Fibroblast of lung (primary cell): ENCODE measurements around the gene DISP3. TPM values are rescaled to one million over a fixed set of nuclear protein-coding genes. Genes with fewer than 3 reads are reported as not detected.

Experiments used
- DNase-seq, 2 donors: peaks; one replicate each; pipeline versions ENCODE4 v3.0.0 to v3.0.0-alpha.2; 2010; ENCODE audit warnings: low read depth in 2 of 2
- H2AFZ ChIP-seq: 2 replicates; pipeline ENCODE4 v1.5.1; 2012; ENCODE audit warnings: low read length, control low read depth, inconsistent platforms
- H3K27ac ChIP-seq: 2 replicates; pipeline ENCODE4 v1.5.1; 2011; ENCODE audit warnings: low read length, control low read depth; ENCODE audit not compliant: insufficient read depth
- H3K27me3 ChIP-seq: 2 replicates; pipeline ENCODE4 v1.5.1; 2011; ENCODE audit warnings: mild to moderate bottlenecking, low read length; ENCODE audit not compliant: control insufficient read depth, insufficient read depth
- H3K36me3 ChIP-seq: 2 replicates; pipeline ENCODE4 v1.5.1; 2011; ENCODE audit warnings: low read length; ENCODE audit not compliant: control insufficient read depth, insufficient read depth
- H3K4me1 ChIP-seq: 2 replicates; pipeline ENCODE4 v1.5.1; 2011; ENCODE audit warnings: low read length; ENCODE audit not compliant: control insufficient read depth, insufficient read depth; ENCODE audit errors: extremely low read depth
- H3K4me2 ChIP-seq: 2 replicates; pipeline ENCODE4 v1.5.1; 2011; ENCODE audit warnings: low read length, control low read depth; ENCODE audit not compliant: insufficient read depth; ENCODE audit errors: extremely low read depth
- H3K4me3 ChIP-seq, 4 experiments: fragments of 200-600 bp in 1 of 4; sonication (generic) in 1 of 4; replicated peaks in 1 of 4; 2 replicates each; pipeline ENCODE4 v1.5.1; 2011 to 2016; ENCODE audit warnings: low read length in 4 of 4, low read depth in 3 of 4, mild to moderate bottlenecking in 3 of 4, control low read depth in 2 of 4, inconsistent platforms in 1 of 4, mixed read lengths in 1 of 4; ENCODE audit not compliant: insufficient read depth in 1 of 4; ENCODE audit errors: control extremely low read depth in 1 of 4
- H3K79me2 ChIP-seq: 2 replicates; pipeline ENCODE4 v1.5.1; 2012; ENCODE audit warnings: mild to moderate bottlenecking, low read length, inconsistent platforms; ENCODE audit not compliant: control insufficient read depth, insufficient read depth
- H3K9ac ChIP-seq: 2 replicates; pipeline ENCODE4 v1.5.1; 2011; ENCODE audit warnings: mild to moderate bottlenecking, low read length, control low read depth; ENCODE audit not compliant: insufficient read depth
- H3K9me3 ChIP-seq: 2 replicates; pipeline ENCODE4 v1.5.1; 2012; ENCODE audit warnings: low read depth, low read length; ENCODE audit not compliant: control insufficient read depth, insufficient read depth
- H4K20me1 ChIP-seq: 2 replicates; pipeline ENCODE4 v1.5.1; 2011; ENCODE audit warnings: low read length; ENCODE audit not compliant: control insufficient read depth, insufficient read depth; ENCODE audit errors: extremely low read depth
- EZH2 ChIP-seq: IDR thresholded peaks from 2 replicates; pipeline ENCODE4 v1.5.1; 2012; ENCODE audit warnings: low read length, control low read depth, mild to moderate bottlenecking; ENCODE audit errors: missing control alignments
- polyA plus RNA-seq, 2 donors: library from polyadenylated mRNA; depleted of rRNA in 1 of 2; stranded (reverse) in 1 of 2; unstranded in 1 of 2; fragments of >200 nt; gene quantifications; 2 replicates each; pipeline ENCODE4 v1.2.1, GENCODE V29; 2011 to 2012; ENCODE audit warnings: missing spikeins in 1 of 2
- total RNA-seq: library from RNA; depleted of rRNA; stranded (reverse); fragments of >200 nt; gene quantifications from 2 replicates; pipeline ENCODE4 v1.2.1, GENCODE V29; 2014
- TF ChIP-seq, protein P1 (sequence below), 2 donors: IDR thresholded peaks in 1 of 2; conservative IDR thresholded peaks in 1 of 2; 1 replicate in 1 of 2; 2 replicates in 1 of 2; pipeline ENCODE4 v1.5.1; 2011 to 2012; ENCODE audit warnings: low read length in 2 of 2, control low read depth in 1 of 2, inconsistent platforms in 1 of 2, low read depth in 1 of 2, mild to moderate bottlenecking in 1 of 2

Gene DISP3
- total and polyA plus RNA-seq, 2 donors (not counting 1 experiment from before 2014, with no cell fraction given) = 0.02 TPM; not detected in 1

DNA sequence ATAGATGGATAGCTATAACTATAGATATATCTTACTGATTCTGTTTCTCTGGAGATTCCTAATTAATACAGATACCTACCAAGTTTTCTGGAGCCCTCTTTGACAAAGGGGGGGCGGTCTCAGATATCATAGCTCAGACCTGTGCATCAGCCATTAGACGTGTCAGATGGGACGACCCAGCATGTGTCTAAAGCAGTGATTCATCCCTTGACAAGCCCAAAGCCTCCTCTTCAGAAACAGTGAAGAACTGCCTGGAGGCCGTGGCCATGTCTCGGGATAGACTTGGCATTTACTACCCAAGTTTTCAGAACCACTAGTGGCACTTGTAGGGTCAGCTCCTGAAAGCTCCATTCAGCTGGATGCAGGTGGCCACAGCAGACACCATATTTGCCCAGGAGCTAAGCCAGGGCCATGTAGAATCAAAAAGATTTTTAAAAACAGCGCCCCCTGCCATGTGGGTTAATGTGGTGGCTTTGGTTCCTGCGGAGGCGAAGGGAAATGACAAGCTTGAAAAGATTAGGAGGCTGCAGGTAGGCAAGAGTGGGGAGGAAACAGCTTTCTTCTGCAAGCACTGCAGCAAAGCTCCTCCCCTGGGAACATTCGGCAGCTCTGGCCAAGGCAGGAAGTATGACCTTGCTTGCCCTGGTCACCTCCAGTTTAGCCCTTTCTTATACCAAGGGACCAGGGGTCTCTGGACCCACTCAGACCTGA, 93.1 kb downstream of the DISP3 start:
- Histone ChIP-seq H3K36me3 (no peaks in the 10 kb centered on the region), H3K9ac (no peak overlapping the region), H3K79me2 (no peaks in the 10 kb centered on the region), H3K27ac (no peak overlapping the region), H3K4me2 (no peak overlapping the region), H3K4me3 (no peak overlapping the region), H3K9me3 (no peaks in the 10 kb centered on the region), H3K27me3 (no peaks in the 10 kb centered on the region), H3K4me1 (no peaks in the 10 kb centered on the region), H4K20me1 (no peaks in the 10 kb centered on the region), H2AFZ (no peak overlapping the region)
- TF ChIP-seq EZH2 = no peak
- TF ChIP-seq, protein P1, sequence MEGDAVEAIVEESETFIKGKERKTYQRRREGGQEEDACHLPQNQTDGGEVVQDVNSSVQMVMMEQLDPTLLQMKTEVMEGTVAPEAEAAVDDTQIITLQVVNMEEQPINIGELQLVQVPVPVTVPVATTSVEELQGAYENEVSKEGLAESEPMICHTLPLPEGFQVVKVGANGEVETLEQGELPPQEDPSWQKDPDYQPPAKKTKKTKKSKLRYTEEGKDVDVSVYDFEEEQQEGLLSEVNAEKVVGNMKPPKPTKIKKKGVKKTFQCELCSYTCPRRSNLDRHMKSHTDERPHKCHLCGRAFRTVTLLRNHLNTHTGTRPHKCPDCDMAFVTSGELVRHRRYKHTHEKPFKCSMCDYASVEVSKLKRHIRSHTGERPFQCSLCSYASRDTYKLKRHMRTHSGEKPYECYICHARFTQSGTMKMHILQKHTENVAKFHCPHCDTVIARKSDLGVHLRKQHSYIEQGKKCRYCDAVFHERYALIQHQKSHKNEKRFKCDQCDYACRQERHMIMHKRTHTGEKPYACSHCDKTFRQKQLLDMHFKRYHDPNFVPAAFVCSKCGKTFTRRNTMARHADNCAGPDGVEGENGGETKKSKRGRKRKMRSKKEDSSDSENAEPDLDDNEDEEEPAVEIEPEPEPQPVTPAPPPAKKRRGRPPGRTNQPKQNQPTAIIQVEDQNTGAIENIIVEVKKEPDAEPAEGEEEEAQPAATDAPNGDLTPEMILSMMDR (conservative IDR thresholded peaks at IDR 0.05 in 1 of 2, IDR thresholded peaks at IDR 0.05 in 1 of 2; ENCODE audit: low read depth in 1 of 2, low read length in 2 of 2) = no peak
- no peak for DNase-seq

DNA sequence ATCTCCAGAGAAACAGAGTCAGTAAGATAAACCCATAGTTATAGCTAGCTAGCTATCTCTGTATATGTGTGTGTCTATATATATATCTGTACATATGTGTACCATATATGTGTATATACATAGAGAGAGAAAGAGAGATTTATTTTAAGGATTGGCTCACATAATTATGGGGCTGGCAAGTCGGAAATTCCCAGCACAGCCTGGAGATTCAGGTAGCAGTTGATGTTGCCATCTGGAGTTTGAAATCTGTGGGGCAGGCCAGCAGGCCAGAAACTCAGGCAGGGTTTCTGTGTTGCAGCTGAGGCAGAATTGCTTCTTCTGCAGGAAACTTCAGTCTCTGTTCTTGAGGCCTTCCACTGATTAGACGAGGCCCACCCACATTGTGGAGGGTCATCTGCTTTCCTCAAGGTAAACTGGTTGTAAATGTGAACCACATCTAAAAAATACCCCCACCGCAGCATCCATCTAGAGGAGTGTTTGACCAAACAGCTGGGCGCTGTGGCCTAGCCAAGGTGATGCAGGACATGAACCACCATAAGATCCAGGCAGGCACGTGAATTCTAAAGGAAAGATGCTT, 94.2 kb downstream of the DISP3 start:
- Histone ChIP-seq H3K79me2 (no peaks in the 10 kb centered on the region), H3K9ac (no peak overlapping the region), H3K4me3 (no peak overlapping the region), H3K36me3 (no peaks in the 10 kb centered on the region), H2AFZ (no peak overlapping the region), H3K27ac (no peak overlapping the region), H3K4me2 (no peak overlapping the region), H4K20me1 (no peaks in the 10 kb centered on the region), H3K27me3 (no peaks in the 10 kb centered on the region), H3K4me1 (no peaks in the 10 kb centered on the region), H3K9me3 (no peaks in the 10 kb centered on the region)
- no peak for TF ChIP-seq EZH2
- TF ChIP-seq, protein P1 (conservative IDR thresholded peaks at IDR 0.05 in 1 of 2, IDR thresholded peaks at IDR 0.05 in 1 of 2; ENCODE audit: low read depth in 1 of 2, low read length in 2 of 2) = no peak
- DNase-seq = no peak

DNA sequence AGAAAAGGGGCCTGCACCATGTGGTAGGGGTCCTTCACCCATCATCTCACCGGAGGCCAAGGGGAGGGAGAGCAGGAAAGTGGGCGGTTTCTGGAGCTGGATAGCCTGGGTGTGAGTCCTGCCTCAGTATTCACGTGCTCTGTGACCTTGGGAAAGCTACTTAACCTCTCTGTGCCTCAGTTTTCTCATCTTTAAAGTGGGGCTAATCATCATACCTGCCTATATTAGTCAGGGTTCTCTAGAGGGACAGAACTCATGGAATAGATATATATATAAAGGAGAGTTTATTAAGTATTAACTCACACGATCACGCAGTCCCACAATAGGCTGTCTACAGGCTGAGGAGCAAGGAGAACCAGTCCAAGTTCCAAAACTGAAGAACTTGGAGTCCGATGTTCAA, 96.6 kb downstream of the DISP3 start:
- H4K20me1 ChIP-seq = no peaks in the 10 kb centered on the region
- H3K36me3 ChIP-seq = no peaks in the 10 kb centered on the region
- H3K4me2 ChIP-seq = no peak overlapping the region
- H3K27ac ChIP-seq = no peak overlapping the region
- H3K79me2 ChIP-seq = no peaks in the 10 kb centered on the region
- no peak overlapping the region for H3K4me3 ChIP-seq
- DNase-seq = no peak
- TF ChIP-seq, protein P1 (conservative IDR thresholded peaks at IDR 0.05 in 1 of 2, IDR thresholded peaks at IDR 0.05 in 1 of 2; ENCODE audit: low read depth in 1 of 2, low read length in 2 of 2) = no peak
- no peak for TF ChIP-seq EZH2
- H3K27me3 ChIP-seq = no peaks in the 10 kb centered on the region
- H2AFZ ChIP-seq = no peak overlapping the region
- no peak overlapping the region for H3K9ac ChIP-seq
- no peaks in the 10 kb centered on the region for H3K9me3 ChIP-seq
- no peaks in the 10 kb centered on the region for H3K4me1 ChIP-seq
